ENCODE measurements around the gene BIRC5.

DNA sequence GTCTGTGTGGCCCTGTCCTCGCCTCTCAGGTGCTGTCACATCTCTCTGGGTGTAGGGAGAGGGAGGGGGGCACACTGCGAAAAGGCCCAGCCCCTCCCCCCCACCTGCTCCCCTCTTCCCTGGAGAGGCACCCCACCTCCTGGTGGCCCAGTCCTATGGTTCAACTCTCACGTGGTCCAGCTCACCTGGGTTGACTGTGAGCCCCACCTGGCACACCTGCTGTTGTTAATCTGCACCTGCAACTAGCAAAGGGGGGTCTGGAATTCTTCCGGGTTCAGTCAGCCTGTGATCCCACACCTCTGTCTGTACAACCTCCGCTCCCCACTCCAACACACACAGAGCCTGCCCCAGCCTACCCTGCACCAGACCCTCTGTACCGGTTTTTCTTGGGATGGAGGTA lies 47.6 kb upstream of the BIRC5 start:
- no peak for TF ChIP-seq EP300 (IDR thresholded peaks at IDR 0.05)
- TF ChIP-seq, protein P1, sequence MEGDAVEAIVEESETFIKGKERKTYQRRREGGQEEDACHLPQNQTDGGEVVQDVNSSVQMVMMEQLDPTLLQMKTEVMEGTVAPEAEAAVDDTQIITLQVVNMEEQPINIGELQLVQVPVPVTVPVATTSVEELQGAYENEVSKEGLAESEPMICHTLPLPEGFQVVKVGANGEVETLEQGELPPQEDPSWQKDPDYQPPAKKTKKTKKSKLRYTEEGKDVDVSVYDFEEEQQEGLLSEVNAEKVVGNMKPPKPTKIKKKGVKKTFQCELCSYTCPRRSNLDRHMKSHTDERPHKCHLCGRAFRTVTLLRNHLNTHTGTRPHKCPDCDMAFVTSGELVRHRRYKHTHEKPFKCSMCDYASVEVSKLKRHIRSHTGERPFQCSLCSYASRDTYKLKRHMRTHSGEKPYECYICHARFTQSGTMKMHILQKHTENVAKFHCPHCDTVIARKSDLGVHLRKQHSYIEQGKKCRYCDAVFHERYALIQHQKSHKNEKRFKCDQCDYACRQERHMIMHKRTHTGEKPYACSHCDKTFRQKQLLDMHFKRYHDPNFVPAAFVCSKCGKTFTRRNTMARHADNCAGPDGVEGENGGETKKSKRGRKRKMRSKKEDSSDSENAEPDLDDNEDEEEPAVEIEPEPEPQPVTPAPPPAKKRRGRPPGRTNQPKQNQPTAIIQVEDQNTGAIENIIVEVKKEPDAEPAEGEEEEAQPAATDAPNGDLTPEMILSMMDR (IDR thresholded peaks at IDR 0.05): no peak

All from ovary (tissue), 3 donors.